BE2C (cell line): ENCODE data around the gene MPRIP.

Experiments used
- DNase-seq: peaks from one replicate; pipeline ENCODE4 v3.0.0-alpha.2; 2020
- H3K27me3 ChIP-seq: fragments of 250-450 bp; sonication (Bioruptor Pico); 2 replicates; pipeline ENCODE4 v1.5.1; 2020; ENCODE audit warnings: mild to moderate bottlenecking
- H3K36me3 ChIP-seq: fragments of 250-450 bp; sonication (Bioruptor Pico); 2 replicates; pipeline ENCODE4 v1.5.1; 2020; ENCODE audit warnings: mild to moderate bottlenecking
- H3K4me1 ChIP-seq: fragments of 250-450 bp; sonication (Bioruptor Pico); 2 replicates; pipeline ENCODE4 v1.5.1; 2020
- H3K4me3 ChIP-seq: 2 replicates; pipeline ENCODE4 v1.5.1; 2011; ENCODE audit warnings: low read depth, low read length
- H3K9me3 ChIP-seq: fragments of 250-450 bp; sonication (Bioruptor Pico); 2 replicates; pipeline ENCODE4 v1.5.1; 2020
- CTCF ChIP-seq: IDR thresholded peaks from 2 replicates; pipeline ENCODE4 v1.5.1; 2012; ENCODE audit warnings: mild to moderate bottlenecking, low read depth, low read length

MPRIP gene

GRCh38 chr17:17034496-17035075 is 7.7 kb upstream of the MPRIP start:
- peaks cover 8% of the 10 kb centered on the region for H3K4me1 ChIP-seq
- H3K9me3 ChIP-seq = no peaks in the 10 kb centered on the region
- TF ChIP-seq CTCF = no peak
- no peaks in the 10 kb centered on the region for H3K36me3 ChIP-seq
- H3K4me3 ChIP-seq = no peak overlapping the region
- no peak for DNase-seq
- no peaks in the 10 kb centered on the region for H3K27me3 ChIP-seq

- no peaks in the 10 kb centered on the region for H3K27me3 ChIP-seq
- H3K4me3 ChIP-seq = no peak overlapping the region
- peaks cover 8% of the 10 kb centered on the region for H3K4me1 ChIP-seq
- TF ChIP-seq CTCF = no peak
- no peaks in the 10 kb centered on the region for H3K36me3 ChIP-seq
- H3K9me3 ChIP-seq = no peaks in the 10 kb centered on the region
- DNase-seq = no peak
These were observed 6.8 kb upstream of the MPRIP start for GRCh38 chr17:17035490-17035889.

- Histone ChIP-seq H3K4me3 (no peak overlapping the region), H3K27me3 (no peaks in the 10 kb centered on the region), H3K4me1 (peaks cover 10% of the 10 kb centered on the region), H3K36me3 (no peaks in the 10 kb centered on the region), H3K9me3 (no peaks in the 10 kb centered on the region)
- no peak for TF ChIP-seq CTCF
- no peak for DNase-seq
These were observed 6.2 kb upstream of the MPRIP start for GRCh38 chr17:17035920-17036523.

- TF ChIP-seq CTCF = no peak
These were observed 5.7 kb upstream of the MPRIP start for GRCh38 chr17:17036524-17036998.

GRCh38 chr17:17039911-17040310 is 2.3 kb upstream of the MPRIP start:
- Histone ChIP-seq H3K4me1 (peaks cover 9% of the 10 kb centered on the region), H3K36me3 (no peaks in the 10 kb centered on the region), H3K27me3 (no peaks in the 10 kb centered on the region), H3K9me3 (no peaks in the 10 kb centered on the region), H3K4me3 (no peak overlapping the region)
- DNase-seq = no peak
- no peak for TF ChIP-seq CTCF

More at GRCh38 chr17:17036524-17036998, 5.7 kb upstream of the MPRIP start:
- no peak for DNase-seq
- no peak overlapping the region for H3K4me3 ChIP-seq
- H3K27me3 ChIP-seq = no peaks in the 10 kb centered on the region
- no peaks in the 10 kb centered on the region for H3K36me3 ChIP-seq
- H3K4me1 ChIP-seq = peaks cover 15% of the 10 kb centered on the region
- H3K9me3 ChIP-seq = no peaks in the 10 kb centered on the region

- no peaks in the 10 kb centered on the region for H3K36me3 ChIP-seq
- peak overlapping the region; percentile 51; the same call in 1 of the 2 replicates for H3K4me3 ChIP-seq
- peaks cover 9% of the 10 kb centered on the region for H3K4me1 ChIP-seq
- TF ChIP-seq CTCF = no peak
- H3K9me3 ChIP-seq = no peaks in the 10 kb centered on the region
- DNase-seq = peak; percentile 61
- no peaks in the 10 kb centered on the region for H3K27me3 ChIP-seq
These were observed 1.2 kb upstream of the MPRIP start for GRCh38 chr17:17041018-17041521.
